Vagina (tissue), 2 donors: ENCODE results near the gene AGER. TPM values are rescaled to one million over a fixed set of nuclear protein-coding genes. Genes with fewer than 3 reads are reported as not detected.

Experiments
- DNase-seq, 2 donors: peaks; one replicate each; pipeline ENCODE4 v3.0.0-alpha.2; 2017; ENCODE audit errors: extremely low spot score in 2 of 2
- H3K27ac ChIP-seq: fragments of 200-600 bp; sonication (generic); one replicate; pipeline ENCODE4 v1.5.1; 2019
- H3K27me3 ChIP-seq: fragments of 200-600 bp; sonication (generic); one replicate; pipeline ENCODE4 v1.5.1; 2019
- H3K36me3 ChIP-seq, 2 donors: fragments of 200-600 bp; sonication (generic); one replicate each; pipeline ENCODE4 v1.5.1; 2017 to 2019
- H3K4me1 ChIP-seq: fragments of 200-600 bp; sonication (generic); one replicate; pipeline ENCODE4 v1.5.1; 2019
- H3K4me3 ChIP-seq, 2 donors: fragments of 200-600 bp; sonication (generic); 1 replicate in 1 of 2; 2 replicates in 1 of 2; pipeline ENCODE4 v1.5.1; 2016 to 2019
- H3K9me3 ChIP-seq: fragments of 200-600 bp; sonication (generic); one replicate; pipeline ENCODE4 v1.5.1; 2019
- CTCF ChIP-seq, 3 experiments: fragments of 450-650 bp in 2 of 3; fragments of 200-600 bp in 1 of 3; sonication (generic) in 1 of 3; IDR thresholded peaks; one replicate each; pipeline ENCODE4 v1.5.1; 2017 to 2019; ENCODE audit warnings: antibody characterized with exemption in 3 of 3, mild to moderate bottlenecking in 2 of 3, moderate library complexity in 2 of 3
- POLR2A ChIP-seq, 2 donors: fragments of 450-650 bp; IDR thresholded peaks; one replicate each; pipeline ENCODE4 v1.6.1; 2017; ENCODE audit warnings: antibody characterized with exemption in 2 of 2, mild to moderate bottlenecking in 2 of 2, moderate library complexity in 2 of 2
- POLR2AphosphoS5 ChIP-seq, 2 donors: sonication (generic); formaldehyde crosslinking; IDR thresholded peaks; one replicate each; pipeline ENCODE4 v1.9.0; 2017; ENCODE audit warnings: antibody characterized with exemption in 2 of 2, mild to moderate bottlenecking in 2 of 2, low read depth in 1 of 2; ENCODE audit not compliant: insufficient read depth in 1 of 2
- intact Hi-C: fragments of 100-400 bp; cut with DNase I; formaldehyde crosslinking; loops from one replicate; pipeline ENCODE4 v1.15.1; 2023
- microRNA-seq: library from miRNA; unstranded; fragments of <30 nt; microRNA quantifications from one replicate; pipeline ENCODE4, GENCODE V29; 2017; ENCODE audit warnings: borderline number of aligned reads, borderline replicate concordance
- small RNA-seq: library from RNA; depleted of rRNA; stranded (forward); fragments of <200 nt; gene quantifications from one replicate; pipeline ENCODE3, GENCODE V24; 2016
- total RNA-seq: library from RNA; depleted of rRNA; stranded (reverse); fragments of >200 nt; gene quantifications from one replicate; pipeline ENCODE4 v1.2.3, GENCODE V29; 2016

AGER gene
- total RNA-seq, 1 donor from 2014 or later = 8.1 TPM

- TF ChIP-seq CTCF (IDR thresholded peaks at IDR 0.05) = no peak
- TF ChIP-seq POLR2A (IDR thresholded peaks at IDR 0.05) = no peak
- TF ChIP-seq POLR2AphosphoS5 (IDR thresholded peaks at IDR 0.05; ENCODE audit: insufficient read depth in 1 of 2, low read depth in 1 of 2) = no peak
Measured at GRCh38 chr6:32133786-32134185, 50.3 kb downstream of the AGER start.

GRCh38 chr6:32132110-32132509, 51.9 kb downstream of the AGER start:
- TF ChIP-seq POLR2AphosphoS5 (IDR thresholded peaks at IDR 0.05; ENCODE audit: insufficient read depth in 1 of 2, low read depth in 1 of 2) (peak in 1 of 2 donors; percentile 82), POLR2A (IDR thresholded peaks at IDR 0.05) (no peak)

More at GRCh38 chr6:32133786-32134185, 50.3 kb downstream of the AGER start:
- Histone ChIP-seq H3K4me3 (no peak overlapping the region), H3K4me1 (peaks cover 15% of the 10 kb centered on the region), H3K27me3 (no peaks in the 10 kb centered on the region), H3K27ac (no peak overlapping the region), H3K36me3 (no peaks in the 10 kb centered on the region), H3K9me3 (no peaks in the 10 kb centered on the region)
- no peak for DNase-seq
- intact Hi-C loops = no loop called here

GRCh38 chr6:32131439-32131948, 52.6 kb downstream of the AGER start:
- peaks cover 30% of the 10 kb centered on the region for H3K4me1 ChIP-seq
- no peaks in the 10 kb centered on the region for H3K27me3 ChIP-seq
- H3K27ac ChIP-seq = no peak overlapping the region
- no peak for DNase-seq
- peaks cover 0 to 5% of the 10 kb centered on the region in 2 donors for H3K36me3 ChIP-seq
- TF ChIP-seq POLR2AphosphoS5 (IDR thresholded peaks at IDR 0.05; ENCODE audit: insufficient read depth in 1 of 2, low read depth in 1 of 2) (no peak), POLR2A (IDR thresholded peaks at IDR 0.05) (no peak), CTCF (IDR thresholded peaks at IDR 0.05) (no peak)
- H3K4me3 ChIP-seq = no peak overlapping the region
- intact Hi-C loops = no loop called here
- no peaks in the 10 kb centered on the region for H3K9me3 ChIP-seq

More at GRCh38 chr6:32132110-32132509, 51.9 kb downstream of the AGER start:
- Histone ChIP-seq H3K4me3 (no peak overlapping the region), H3K36me3 (no peaks in the 10 kb centered on the region), H3K4me1 (peaks cover 24% of the 10 kb centered on the region), H3K27ac (no peak overlapping the region), H3K27me3 (no peaks in the 10 kb centered on the region), H3K9me3 (no peaks in the 10 kb centered on the region)
- intact Hi-C loops = no loop called here
- no peak for DNase-seq

Small RNA genes lying within 50 kb of the gene (microRNA-seq; reads per million reads assigned to microRNA genes)
- gene MIR6721 = not detected
- not detected for gene MIR6833

Small RNA genes lying within 50 kb of the gene (small RNA-seq; reads per million reads assigned to genes)
- not detected for gene AL662884.1
- not detected for gene MIR6833

Other genes with a start within 250 kb of the AGER start
- gene CFB, start 238.2 kb downstream of the AGER start, total RNA-seq = 9.6 TPM
- 100 TPM for gene NELFE, start 225.3 kb downstream of the AGER start, total RNA-seq
- gene SKIC2, start 225.1 kb downstream of the AGER start, total RNA-seq = 35.4 TPM
- gene DXO, start 212.1 kb downstream of the AGER start, total RNA-seq = 15.5 TPM
- gene C4A, start 202.2 kb downstream of the AGER start, total RNA-seq = 31.4 TPM
- gene C4B, start 169.5 kb downstream of the AGER start, total RNA-seq = 23.1 TPM
- 9.3 TPM for gene CYP21A2, start 145.8 kb downstream of the AGER start, total RNA-seq
- 207 TPM for gene TNXB, start 74.9 kb downstream of the AGER start, total RNA-seq
- gene ATF6B, start 56.0 kb downstream of the AGER start, total RNA-seq = 76.6 TPM
- 2.7 TPM for gene FKBPL, start 54.0 kb downstream of the AGER start, total RNA-seq
- gene PRRT1, start 32.3 kb downstream of the AGER start, total RNA-seq = 8.8 TPM
- gene PPT2, start 30.1 kb downstream of the AGER start, total RNA-seq = 31.9 TPM
- gene EGFL8, start 19.7 kb downstream of the AGER start, total RNA-seq = 13.3 TPM
- gene AGPAT1, start 8.2 kb downstream of the AGER start, total RNA-seq = 35.1 TPM
- gene RNF5, start 5.8 kb downstream of the AGER start, total RNA-seq = 48.4 TPM
- 49.4 TPM for gene PBX2, start 5.9 kb upstream of the AGER start, total RNA-seq
- 16.2 TPM for gene GPSM3, start 8.4 kb upstream of the AGER start, total RNA-seq
- 18.2 TPM for gene NOTCH4, start 39.8 kb upstream of the AGER start, total RNA-seq
- not detected for gene TSBP1, start 187.7 kb upstream of the AGER start, total RNA-seq
- gene BTNL2, start 222.9 kb upstream of the AGER start, total RNA-seq = not detected